Measurements from ENCODE around the gene COPS2.
A peak's percentile ranks its signal among the peaks of the same experiment; 100 is the strongest.

COPS2 gene

GRCh38 chr15:49155110-49155833 lies at the start of gene COPS2:
Gene COPS2, minus strand, starts transcription at chr15:49155599. Its CDS starts 21 bp downstream, at chr15:49155578.
- FAIRE-seq: no peak

DNA sequence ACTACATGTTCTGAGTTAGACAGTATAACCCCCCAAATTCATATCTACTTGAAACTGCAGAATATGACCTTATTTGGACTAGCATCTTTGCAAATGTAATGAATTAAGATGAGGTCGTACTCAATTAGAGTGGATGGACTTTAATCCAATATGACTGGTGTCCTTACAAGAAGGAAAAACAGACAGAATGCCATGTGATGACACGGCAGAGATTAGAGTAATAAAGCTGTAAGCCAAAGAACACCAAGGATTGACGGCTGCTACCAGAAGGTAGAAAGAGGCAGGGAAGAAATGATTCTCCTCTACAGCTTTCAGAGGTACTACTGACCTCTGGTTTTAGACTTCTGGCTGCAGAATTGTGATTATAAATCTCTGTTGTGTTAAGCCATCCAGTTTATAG lies 44.9 kb upstream of the COPS2 start:
- DNase-seq (ENCODE audit: insufficient read length, low spot score): no peak
- TF ChIP-seq CTCF (IDR thresholded peaks at IDR 0.05; ENCODE audit: insufficient read depth, missing control alignments): no peak
- FAIRE-seq: no peak

More at GRCh38 chr15:49155110-49155833, at the start of gene COPS2:
- DNase-seq (ENCODE audit: insufficient read length, low spot score): peak; percentile 42
- no peak for TF ChIP-seq CTCF (IDR thresholded peaks at IDR 0.05; ENCODE audit: insufficient read depth, missing control alignments)

GRCh38 chr15:49199666-49200065 lies 44.3 kb upstream of the COPS2 start:
- FAIRE-seq (no peak), DNase-seq (ENCODE audit: insufficient read length, low spot score) (no peak)
- TF ChIP-seq CTCF (IDR thresholded peaks at IDR 0.05; ENCODE audit: insufficient read depth, missing control alignments): no peak

GRCh38 chr15:49196856-49197255 lies 41.5 kb upstream of the COPS2 start:
- no peak for FAIRE-seq
- no peak for TF ChIP-seq CTCF (IDR thresholded peaks at IDR 0.05; ENCODE audit: insufficient read depth, missing control alignments)
- DNase-seq (ENCODE audit: insufficient read length, low spot score): no peak

GRCh38 chr15:49191892-49192291 lies 36.5 kb upstream of the COPS2 start:
- no peak for FAIRE-seq
- TF ChIP-seq CTCF (IDR thresholded peaks at IDR 0.05; ENCODE audit: insufficient read depth, missing control alignments): no peak
- DNase-seq (ENCODE audit: insufficient read length, low spot score): no peak

GRCh38 chr15:49190586-49190985 lies 35.2 kb upstream of the COPS2 start:
- no peak for FAIRE-seq
- no peak for TF ChIP-seq CTCF (IDR thresholded peaks at IDR 0.05; ENCODE audit: insufficient read depth, missing control alignments)
- DNase-seq (ENCODE audit: insufficient read length, low spot score): no peak

DNA sequence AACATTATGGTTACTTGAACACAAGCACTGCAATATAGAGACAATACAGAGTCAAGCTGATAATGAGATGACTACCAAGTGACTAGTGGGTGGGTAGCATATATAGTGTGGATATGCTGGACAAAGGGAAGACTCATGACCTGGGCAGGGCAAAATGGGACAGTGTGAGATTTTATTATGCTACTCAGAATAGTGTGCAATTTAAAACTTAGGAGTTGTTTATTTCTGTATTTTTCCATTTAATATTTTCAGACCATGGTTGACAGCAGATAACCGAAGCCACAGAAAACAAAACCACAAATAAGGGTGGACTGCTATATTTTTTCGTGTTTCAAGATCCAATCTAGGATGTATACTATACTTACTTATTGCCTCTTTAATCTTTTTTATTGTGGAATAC lies 34.2 kb upstream of the COPS2 start:
- TF ChIP-seq CTCF (IDR thresholded peaks at IDR 0.05; ENCODE audit: insufficient read depth, missing control alignments): no peak
- DNase-seq (ENCODE audit: insufficient read length, low spot score): no peak
- FAIRE-seq: no peak

All from D721Med (cell line).